Measurements from ENCODE around the gene TMEM271.

DNA sequence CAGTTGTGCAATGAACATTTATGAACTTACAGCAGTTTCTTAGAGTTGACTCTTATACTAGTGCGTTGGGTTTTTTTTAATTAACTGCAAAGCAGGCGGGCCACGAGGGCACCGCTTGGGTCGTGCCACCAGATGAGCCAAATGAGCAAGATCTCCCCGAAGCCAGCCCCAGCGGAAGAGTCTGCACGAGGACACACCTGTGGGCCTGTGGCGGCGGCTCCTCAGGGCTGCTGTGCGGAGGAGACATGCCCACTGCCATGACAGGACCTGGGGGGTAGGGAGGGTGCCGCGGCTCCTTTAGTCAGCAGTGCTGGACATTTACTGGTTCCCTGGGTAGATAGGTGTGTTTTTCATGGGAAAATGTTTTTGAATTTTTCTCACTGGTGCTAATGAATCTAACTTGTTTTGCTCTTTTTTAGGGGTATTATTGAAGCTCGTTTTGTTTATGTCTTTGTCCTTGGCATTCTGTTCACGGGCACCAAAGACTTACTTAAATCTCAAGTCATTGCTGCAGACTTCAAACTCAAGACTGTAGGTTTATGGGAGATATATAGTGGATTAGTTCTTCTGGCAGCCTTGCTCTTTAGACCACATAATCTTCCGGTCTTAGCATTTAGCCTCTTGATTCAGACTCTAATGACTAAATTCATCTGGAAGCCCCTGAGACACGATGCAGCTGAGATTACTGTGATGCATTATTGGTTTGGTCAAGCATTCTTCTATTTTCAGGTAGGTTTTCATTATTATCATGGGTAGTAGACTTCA, 45.9 kb downstream of the TMEM271 start:
- TF ChIP-seq, protein P1, sequence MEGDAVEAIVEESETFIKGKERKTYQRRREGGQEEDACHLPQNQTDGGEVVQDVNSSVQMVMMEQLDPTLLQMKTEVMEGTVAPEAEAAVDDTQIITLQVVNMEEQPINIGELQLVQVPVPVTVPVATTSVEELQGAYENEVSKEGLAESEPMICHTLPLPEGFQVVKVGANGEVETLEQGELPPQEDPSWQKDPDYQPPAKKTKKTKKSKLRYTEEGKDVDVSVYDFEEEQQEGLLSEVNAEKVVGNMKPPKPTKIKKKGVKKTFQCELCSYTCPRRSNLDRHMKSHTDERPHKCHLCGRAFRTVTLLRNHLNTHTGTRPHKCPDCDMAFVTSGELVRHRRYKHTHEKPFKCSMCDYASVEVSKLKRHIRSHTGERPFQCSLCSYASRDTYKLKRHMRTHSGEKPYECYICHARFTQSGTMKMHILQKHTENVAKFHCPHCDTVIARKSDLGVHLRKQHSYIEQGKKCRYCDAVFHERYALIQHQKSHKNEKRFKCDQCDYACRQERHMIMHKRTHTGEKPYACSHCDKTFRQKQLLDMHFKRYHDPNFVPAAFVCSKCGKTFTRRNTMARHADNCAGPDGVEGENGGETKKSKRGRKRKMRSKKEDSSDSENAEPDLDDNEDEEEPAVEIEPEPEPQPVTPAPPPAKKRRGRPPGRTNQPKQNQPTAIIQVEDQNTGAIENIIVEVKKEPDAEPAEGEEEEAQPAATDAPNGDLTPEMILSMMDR (conservative IDR thresholded peaks at IDR 0.05 in 1 of 2, IDR thresholded peaks at IDR 0.05 in 1 of 2; ENCODE audit: low read depth in 1 of 2, low read length in 2 of 2): no peak
- no peak for TF ChIP-seq EZH2 (IDR thresholded peaks at IDR 0.05; ENCODE audit: low read length, missing control alignments)
